ENCODE measurements around the gene NUAK1. TPM values are rescaled to one million over a fixed set of nuclear protein-coding genes. Genes with fewer than 3 reads are reported as not detected.

Gene NUAK1
- total RNA-seq, 1 experiment from 2014 or later, result 10.1 TPM

GRCh38 chr12:106146987-106147386 is 8.2 kb upstream of the NUAK1 start:
- Mint-ChIP-seq H3K36me3 (ENCODE audit: insufficient read depth in 1 of 3, low read depth in 3 of 3) (no peaks in the 10 kb centered on the region), H3K4me3 (no peak overlapping the region), H3K27me3 (ENCODE audit: low read depth) (no peaks in the 10 kb centered on the region), H3K9me3 (no peaks in the 10 kb centered on the region), H3K27ac (no peak overlapping the region), H3K4me1 (peaks cover 25 to 35% of the 10 kb centered on the region in 2 experiments)
- Histone ChIP-seq H3K27ac (ENCODE audit: insufficient read length, low read depth, low read length) (no peak overlapping the region), H4K91ac (ENCODE audit: insufficient read length, low read depth, low read length) (no peak overlapping the region), H2BK12ac (ENCODE audit: insufficient read length, low read depth, low read length) (no peak overlapping the region), H4K8ac (replicated peaks; ENCODE audit: insufficient read length, low read depth, low read length) (no peak overlapping the region), H2AK5ac (ENCODE audit: insufficient read length, low read length) (no peak overlapping the region), H2AFZ (ENCODE audit: low read length) (no peak overlapping the region), H3K9ac (ENCODE audit: extremely low read depth, insufficient read length, low read length) (no peak overlapping the region), H3K27me3 (ENCODE audit: insufficient read depth, low read length) (no peaks in the 10 kb centered on the region), H3K23me2 (ENCODE audit: insufficient read length, low read depth, low read length, poor library complexity, severe bottlenecking) (no peaks in the 10 kb centered on the region), H3K18ac (ENCODE audit: insufficient read length, low read depth, low read length) (no peak overlapping the region), H3K79me1 (ENCODE audit: insufficient read depth, low read depth, low read length, poor library complexity, severe bottlenecking) (no peaks in the 10 kb centered on the region), H3K79me2 (ENCODE audit: insufficient read depth, low read length) (no peaks in the 10 kb centered on the region; the same call in 1 of the 2 replicates), H4K5ac (ENCODE audit: insufficient read length, low read depth, low read length) (no peak overlapping the region), H3K14ac (ENCODE audit: insufficient read depth, low read length) (no peak overlapping the region), H3K4me2 (ENCODE audit: insufficient read depth, insufficient read length, low read length) (no peak overlapping the region), H2BK15ac (ENCODE audit: low read depth, low read length) (no peak overlapping the region), H3K56ac (ENCODE audit: insufficient read length, low read depth, low read length) (no peak overlapping the region), H3K4me1 (ENCODE audit: insufficient read depth, low read length) (0 out of 2 replicates have a peak, but pooled peaks cover 2% of the 10 kb centered on the region), H3K4ac (ENCODE audit: low read depth, low read length) (no peak overlapping the region), H2BK120ac (ENCODE audit: low read depth, low read length, poor library complexity, severe bottlenecking) (no peak overlapping the region), H3T11ph (ENCODE audit: low read length) (no peak overlapping the region), H4K20me1 (ENCODE audit: control insufficient read depth, insufficient read depth, insufficient read length) (no peaks in the 10 kb centered on the region), H3K23ac (ENCODE audit: insufficient read length, low read depth, low read length) (no peak overlapping the region), H3K9me3 (ENCODE audit: control insufficient read depth, low read depth, low read length) (no peaks in the 10 kb centered on the region), H2BK5ac (ENCODE audit: insufficient read length, low read length) (no peak overlapping the region), H2BK20ac (ENCODE audit: low read depth, low read length, poor library complexity, severe bottlenecking) (no peak overlapping the region)
- no CpG with 5 or more reads among the region's 4 CpGs for WGBS (ENCODE audit: extremely low coverage, insufficient read length, low lambda C conversion rate)
- TF ChIP-seq, protein P1, sequence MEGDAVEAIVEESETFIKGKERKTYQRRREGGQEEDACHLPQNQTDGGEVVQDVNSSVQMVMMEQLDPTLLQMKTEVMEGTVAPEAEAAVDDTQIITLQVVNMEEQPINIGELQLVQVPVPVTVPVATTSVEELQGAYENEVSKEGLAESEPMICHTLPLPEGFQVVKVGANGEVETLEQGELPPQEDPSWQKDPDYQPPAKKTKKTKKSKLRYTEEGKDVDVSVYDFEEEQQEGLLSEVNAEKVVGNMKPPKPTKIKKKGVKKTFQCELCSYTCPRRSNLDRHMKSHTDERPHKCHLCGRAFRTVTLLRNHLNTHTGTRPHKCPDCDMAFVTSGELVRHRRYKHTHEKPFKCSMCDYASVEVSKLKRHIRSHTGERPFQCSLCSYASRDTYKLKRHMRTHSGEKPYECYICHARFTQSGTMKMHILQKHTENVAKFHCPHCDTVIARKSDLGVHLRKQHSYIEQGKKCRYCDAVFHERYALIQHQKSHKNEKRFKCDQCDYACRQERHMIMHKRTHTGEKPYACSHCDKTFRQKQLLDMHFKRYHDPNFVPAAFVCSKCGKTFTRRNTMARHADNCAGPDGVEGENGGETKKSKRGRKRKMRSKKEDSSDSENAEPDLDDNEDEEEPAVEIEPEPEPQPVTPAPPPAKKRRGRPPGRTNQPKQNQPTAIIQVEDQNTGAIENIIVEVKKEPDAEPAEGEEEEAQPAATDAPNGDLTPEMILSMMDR (conservative IDR thresholded peaks at IDR 0.05), result no peak
- no peak for DNase-seq

Data from H9 (cell line).